Activated B cell treated with CpG ODN at 0.5 μM for 24 hours (primary cell): ENCODE results near the gene PLD3. TPM values are rescaled to one million over a fixed set of nuclear protein-coding genes. Genes with fewer than 3 reads are reported as not detected.

Experiments
- ATAC-seq: fragments of 200-7000 bp; cut with Tn5 transposase; one replicate; pipeline ENCODE4 v1.10.0; 2021; ENCODE audit warnings: low read depth, mild to moderate bottlenecking, moderate library complexity
- CTCF ChIA-PET: fragments of 350-600 bp; sonication (Branson Sonifier 250); formaldehyde crosslinking; loops from one replicate; lab custom pipeline; 2021; ENCODE audit warnings: antibody characterized with exemption; lab: Charles Lee
- POLR2A ChIA-PET: fragments of 350-600 bp; sonication (Branson Sonifier 250); formaldehyde crosslinking; loops from one replicate; lab custom pipeline; 2021; ENCODE audit warnings: antibody characterized with exemption; lab: Charles Lee
- DNase-seq: peaks from one replicate; pipeline ENCODE4 v3.0.0; 2022
- H3K27ac Mint-ChIP-seq: one replicate; pipeline ENCODE4 v1.8.0; 2020; ENCODE audit warnings: mixed read lengths
- H3K27me3 Mint-ChIP-seq: one replicate; pipeline ENCODE4 v1.8.0; 2021; ENCODE audit warnings: mixed read lengths
- H3K36me3 Mint-ChIP-seq: one replicate; pipeline ENCODE4 v1.8.0; 2021; ENCODE audit warnings: low read depth, mixed read lengths
- H3K4me1 Mint-ChIP-seq: one replicate; pipeline ENCODE4 v1.8.0; 2021; ENCODE audit warnings: mixed read lengths
- H3K4me3 Mint-ChIP-seq: one replicate; pipeline ENCODE4 v1.8.0; 2020; ENCODE audit warnings: mild to moderate bottlenecking, mixed read lengths
- H3K9me3 Mint-ChIP-seq: one replicate; pipeline ENCODE4 v1.8.0; 2020; ENCODE audit warnings: mixed read lengths
- CTCF ChIP-seq: fragments of 200-600 bp; IDR thresholded peaks from one replicate; pipeline ENCODE4 v1.8.0; 2022; ENCODE audit warnings: antibody characterized with exemption, mild to moderate bottlenecking
- intact Hi-C: fragments of 100-400 bp; cut with micrococcal nuclease; formaldehyde crosslinking; loops from one replicate; pipeline ENCODE4 v1.15.1; 2024
- total RNA-seq: library from RNA; stranded (reverse); gene quantifications from 2 replicates; pipeline ENCODE4 v1.2.3, GENCODE V29; 2022

The PLD3 gene
- total RNA-seq, 1 donor from 2014 or later = 37.8 TPM

- DNase-seq (no peak), ATAC-seq (no peak)
- CTCF ChIA-PET = interaction anchor here (0.7 to 1.9 kb wide), 2 partner anchors 10 to 1446 kb away, joined by 3 to 8 read pairs; no protein-coding TSS in a partner anchor
- H3K27me3 Mint-ChIP-seq = no peaks in the 10 kb centered on the region
- TF ChIP-seq CTCF = no peak
- peaks cover 14% of the 10 kb centered on the region for H3K36me3 Mint-ChIP-seq
- H3K4me3 Mint-ChIP-seq = no peak overlapping the region
- no peaks in the 10 kb centered on the region for H3K9me3 Mint-ChIP-seq
- no peaks in the 10 kb centered on the region for H3K4me1 Mint-ChIP-seq
- no peak overlapping the region for H3K27ac Mint-ChIP-seq
- POLR2A ChIA-PET = no interaction called here
- intact Hi-C loops = no loop called here
Measured at GRCh38 chr19:40314656-40315055, 33.8 kb upstream of the PLD3 start.

- Mint-ChIP-seq H3K4me3 (no peak overlapping the region), H3K27ac (no peak overlapping the region), H3K9me3 (no peaks in the 10 kb centered on the region), H3K27me3 (no peaks in the 10 kb centered on the region), H3K4me1 (no peaks in the 10 kb centered on the region), H3K36me3 (peaks cover 26% of the 10 kb centered on the region)
- no peak for ATAC-seq
- POLR2A ChIA-PET = no interaction called here
- no peak for DNase-seq
- TF ChIP-seq CTCF = no peak
- intact Hi-C loops = no loop called here
- CTCF ChIA-PET = no interaction called here
Measured at GRCh38 chr19:40315812-40316470, 32.6 kb upstream of the PLD3 start.

- ATAC-seq (no peak), DNase-seq (no peak)
- POLR2A ChIA-PET = no interaction called here
- no peaks in the 10 kb centered on the region for H3K9me3 Mint-ChIP-seq
- H3K27me3 Mint-ChIP-seq = no peaks in the 10 kb centered on the region
- intact Hi-C loops = no loop called here
- H3K4me3 Mint-ChIP-seq = no peak overlapping the region
- no peak overlapping the region for H3K27ac Mint-ChIP-seq
- peaks cover 39% of the 10 kb centered on the region for H3K36me3 Mint-ChIP-seq
- TF ChIP-seq CTCF = no peak
- CTCF ChIA-PET = interaction anchor here (1.0 kb wide), 1 partner anchor 12 kb away, joined by 3 read pairs; no protein-coding TSS in a partner anchor
- no peaks in the 10 kb centered on the region for H3K4me1 Mint-ChIP-seq
Measured at GRCh38 chr19:40317338-40317737, 31.2 kb upstream of the PLD3 start.

GRCh38 chr19:40320558-40320935 lies 27.9 kb upstream of the PLD3 start:
- Mint-ChIP-seq H3K4me3 (no peak overlapping the region), H3K36me3 (peaks cover 67% of the 10 kb centered on the region), H3K9me3 (no peaks in the 10 kb centered on the region), H3K27ac (no peak overlapping the region), H3K4me1 (no peaks in the 10 kb centered on the region), H3K27me3 (no peaks in the 10 kb centered on the region)
- ATAC-seq (no peak), DNase-seq (no peak)
- no peak for TF ChIP-seq CTCF
- intact Hi-C loops = no loop called here
- CTCF ChIA-PET = no interaction called here
- POLR2A ChIA-PET = interaction anchor here (0.6 kb wide), 1 partner anchor 128 kb away, joined by 3 read pairs; no protein-coding TSS in a partner anchor

GRCh38 chr19:40321076-40321475 lies 27.4 kb upstream of the PLD3 start:
- ATAC-seq (no peak), DNase-seq (no peak)
- TF ChIP-seq CTCF = no peak
- intact Hi-C loops = no loop called here
- CTCF ChIA-PET = no interaction called here
- Mint-ChIP-seq H3K4me3 (no peak overlapping the region), H3K4me1 (no peaks in the 10 kb centered on the region), H3K9me3 (no peaks in the 10 kb centered on the region), H3K27ac (no peak overlapping the region), H3K36me3 (peaks cover 72% of the 10 kb centered on the region), H3K27me3 (no peaks in the 10 kb centered on the region)
- POLR2A ChIA-PET = interaction anchor here (0.6 kb wide), 1 partner anchor 1860 kb away, joined by 3 read pairs; no protein-coding TSS in a partner anchor
